Amygdala (tissue), 56 donors: Measurements from ENCODE around the gene PRC1.

Experiments
- DNase-seq, 56 donors: peaks; one replicate each; lab custom pipeline; 2025; lab: John Stamatoyannopoulos, UW

PRC1 gene

DNA sequence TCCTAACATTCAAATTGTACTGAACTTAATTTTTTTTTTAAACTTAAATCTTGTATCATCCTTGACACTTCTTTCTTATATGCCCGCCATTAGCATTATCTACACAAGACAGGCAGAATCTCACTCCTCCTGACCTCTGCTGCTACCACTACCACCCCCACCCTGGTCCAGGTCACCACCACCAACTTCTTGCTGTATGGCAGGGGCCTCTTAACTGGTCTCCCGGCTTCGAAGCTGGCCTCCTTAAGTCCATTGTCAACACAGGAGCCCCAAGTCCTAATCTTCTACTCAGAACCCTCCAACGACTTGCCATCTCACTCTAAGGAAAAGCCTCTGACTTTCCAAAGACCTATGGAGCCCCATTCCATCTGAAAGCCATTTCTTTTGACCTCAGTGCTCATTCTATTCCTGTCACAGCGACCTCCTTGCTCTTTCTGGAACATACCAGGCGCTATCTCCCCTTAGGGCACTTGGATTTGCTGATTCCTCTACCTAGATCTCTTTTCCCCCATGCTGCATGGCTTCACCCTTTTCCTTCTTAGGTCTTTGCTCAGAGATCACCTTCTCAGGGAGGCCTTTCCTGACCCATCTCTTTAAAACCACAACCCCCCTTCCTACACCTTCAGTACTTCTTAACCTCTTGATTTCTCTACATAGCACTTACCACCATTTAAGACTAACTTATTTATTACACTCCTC, 2.6 kb downstream of the PRC1 start:
- no peak for DNase-seq

DNA sequence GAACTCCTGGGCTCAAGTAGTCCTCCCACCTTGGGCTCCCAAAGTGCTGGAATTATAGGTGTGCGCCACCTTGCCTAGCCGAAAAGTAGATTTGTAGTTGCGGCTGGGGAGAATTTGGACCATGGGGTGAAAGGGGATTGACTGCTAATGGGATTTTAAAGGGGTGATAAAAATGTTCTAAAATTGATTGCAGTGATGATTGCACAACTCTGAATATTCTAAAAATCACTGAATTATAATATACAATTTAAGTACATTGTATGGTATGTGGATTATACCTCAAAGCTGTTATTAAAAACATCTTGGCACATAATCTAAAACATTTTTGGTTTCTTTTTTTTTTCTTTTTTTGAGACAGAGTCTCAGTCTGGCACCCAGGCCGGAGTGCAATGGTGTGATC, 3.9 kb downstream of the PRC1 start:
- no peak for DNase-seq

DNA sequence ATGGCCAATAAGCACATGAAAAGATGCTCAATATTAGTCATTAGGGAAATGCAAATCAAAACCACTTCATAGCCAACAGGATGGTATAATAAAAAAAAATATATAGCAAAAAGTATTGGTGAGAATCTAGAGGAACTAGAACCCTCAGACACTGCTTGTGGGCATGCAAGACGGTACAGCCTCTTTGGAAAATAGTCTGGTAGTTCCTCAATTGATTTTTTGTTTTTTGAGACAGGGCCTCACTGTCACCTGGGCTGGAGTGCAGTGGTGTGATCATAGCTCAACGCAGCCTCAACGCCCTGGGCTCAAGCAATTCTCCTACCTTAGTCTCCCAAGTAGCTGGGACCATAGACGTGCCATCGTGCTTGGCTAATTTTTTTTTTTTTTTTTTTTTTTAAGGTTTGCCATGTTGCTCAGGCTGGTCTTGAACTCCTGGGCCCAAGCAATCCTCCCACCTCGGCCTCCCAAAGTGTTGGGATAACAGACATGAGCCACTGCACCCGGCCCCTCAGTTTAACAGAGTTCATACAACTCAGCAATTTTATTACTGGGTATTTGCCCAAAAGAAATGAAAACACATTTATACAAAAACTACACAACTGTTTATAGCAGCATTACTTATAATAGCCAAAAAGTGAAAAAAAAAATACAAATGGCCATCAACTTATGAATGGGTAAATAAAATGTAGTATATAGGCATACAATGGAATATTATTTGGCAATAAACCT, 5.1 kb downstream of the PRC1 start:
- no peak for DNase-seq

DNA sequence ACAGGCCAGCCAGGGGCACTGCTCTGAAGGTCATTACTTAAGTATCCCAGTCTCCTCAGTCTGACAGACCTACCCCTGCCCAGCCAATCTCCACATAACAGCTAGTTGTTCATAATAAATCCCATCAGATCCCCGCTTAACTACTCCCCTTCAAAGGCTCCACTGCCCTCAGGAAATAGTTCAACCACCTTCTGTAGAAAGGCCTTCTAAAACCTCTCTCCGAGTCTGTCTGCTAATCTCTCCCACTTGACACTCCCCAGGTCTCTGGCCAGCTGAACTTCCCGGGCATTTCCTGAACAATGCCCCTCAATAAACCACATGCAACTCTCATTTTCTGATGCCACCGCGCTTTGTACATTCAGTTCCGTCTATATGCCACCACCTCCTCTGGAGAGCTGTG, 6.0 kb downstream of the PRC1 start:
- no peak for DNase-seq

DNA sequence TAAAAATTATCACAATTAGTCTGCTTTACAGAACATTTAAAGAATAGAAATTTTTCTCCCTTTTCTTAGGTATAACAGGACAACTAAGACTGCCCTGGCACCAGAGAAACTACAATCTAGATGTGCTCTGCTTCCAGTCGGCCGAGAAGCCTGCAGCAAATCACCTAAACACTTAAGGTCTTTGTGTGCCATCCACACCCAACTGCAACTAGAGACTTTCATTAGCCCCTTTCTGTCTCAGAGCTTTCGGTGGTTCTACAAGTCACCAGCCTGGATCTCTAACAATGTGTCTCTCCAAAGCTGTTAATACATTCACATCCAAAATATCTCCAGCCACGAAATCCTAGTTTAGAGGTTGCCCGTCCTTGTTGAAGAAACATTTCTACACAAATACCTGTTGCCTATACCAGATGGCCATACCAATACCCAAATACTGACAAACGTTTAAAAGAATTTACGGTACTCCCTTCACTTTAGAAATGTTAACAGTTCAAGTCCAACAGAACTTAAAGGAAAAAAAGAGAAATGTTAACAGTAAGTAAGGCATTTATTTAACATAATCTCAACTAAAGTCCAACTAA, 6.7 kb downstream of the PRC1 start:
- no peak for DNase-seq

GRCh38 chr15:90986790-90987507, 7.4 kb downstream of the PRC1 start:
- DNase-seq, result no peak

DNA sequence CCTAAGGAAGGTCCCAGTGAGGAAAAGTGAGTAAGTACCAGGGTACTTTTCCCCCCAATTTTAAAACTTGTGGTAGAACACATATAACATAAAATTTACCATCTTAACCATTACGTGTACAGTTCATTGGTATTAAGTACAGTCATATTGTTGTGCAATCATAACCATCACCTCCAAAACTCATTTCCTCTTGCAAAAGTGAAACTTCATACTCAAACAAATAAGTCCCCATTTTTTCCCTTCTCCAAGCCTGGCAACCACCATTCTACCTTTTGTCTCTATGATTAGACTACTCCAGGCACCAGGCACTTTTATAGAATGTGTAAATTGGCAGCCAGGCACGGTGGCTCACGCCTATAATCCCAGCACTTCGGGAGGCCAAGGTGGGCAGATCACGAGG, 12.2 kb downstream of the PRC1 start:
- DNase-seq, result no peak

DNA sequence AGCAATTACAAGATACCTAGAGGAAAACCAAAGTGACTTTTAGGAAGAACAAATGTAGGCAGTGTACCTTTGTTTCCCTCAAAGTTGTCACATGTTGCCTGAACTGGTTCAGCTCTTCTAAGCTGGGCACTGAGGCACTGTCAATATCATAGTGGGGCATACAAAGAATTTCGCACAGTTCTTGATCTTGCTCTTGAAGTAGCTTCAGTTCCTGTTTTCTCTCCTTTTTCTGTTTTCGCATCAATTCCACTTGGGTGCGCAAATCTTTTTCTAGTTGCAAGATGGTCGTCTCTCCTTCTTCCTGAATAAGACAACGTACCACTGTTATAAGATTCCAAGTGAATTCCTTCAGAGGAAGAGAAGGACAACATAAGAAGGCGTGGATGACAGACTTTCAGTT, 12.7 kb downstream of the PRC1 start:
- DNase-seq, result no peak

GRCh38 chr15:90979582-90979981, 14.8 kb downstream of the PRC1 start:
- no peak for DNase-seq

GRCh38 chr15:90974216-90974615, 20.1 kb downstream of the PRC1 start:
- DNase-seq, result no peak

GRCh38 chr15:90972133-90972532, 22.2 kb downstream of the PRC1 start:
- DNase-seq, result no peak

- no peak for DNase-seq
These were observed 24.1 kb downstream of the PRC1 start for GRCh38 chr15:90970274-90970673.

DNA sequence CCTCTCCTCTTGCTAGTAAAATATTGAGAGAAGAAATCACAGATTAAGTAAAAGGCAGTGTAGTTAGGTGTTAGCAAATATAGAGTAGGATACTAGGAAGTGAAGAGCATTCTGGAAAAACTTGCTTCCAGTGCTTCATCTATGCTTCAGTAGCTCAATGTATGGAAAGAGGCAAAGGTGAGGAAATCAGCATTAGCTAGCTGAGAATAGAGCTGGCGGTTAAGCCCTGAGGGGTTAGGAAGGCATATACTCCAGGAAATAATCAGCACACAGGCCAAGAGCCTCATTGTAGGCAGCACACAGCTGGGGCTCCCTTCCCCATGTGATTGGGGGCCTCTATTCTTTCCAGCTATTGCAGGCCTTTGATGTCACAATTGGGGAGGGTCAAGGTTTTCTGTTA, 25.9 kb downstream of the PRC1 start:
- no peak for DNase-seq

GRCh38 chr15:90967206-90967605, 27.1 kb downstream of the PRC1 start:
- DNase-seq, result no peak

DNA sequence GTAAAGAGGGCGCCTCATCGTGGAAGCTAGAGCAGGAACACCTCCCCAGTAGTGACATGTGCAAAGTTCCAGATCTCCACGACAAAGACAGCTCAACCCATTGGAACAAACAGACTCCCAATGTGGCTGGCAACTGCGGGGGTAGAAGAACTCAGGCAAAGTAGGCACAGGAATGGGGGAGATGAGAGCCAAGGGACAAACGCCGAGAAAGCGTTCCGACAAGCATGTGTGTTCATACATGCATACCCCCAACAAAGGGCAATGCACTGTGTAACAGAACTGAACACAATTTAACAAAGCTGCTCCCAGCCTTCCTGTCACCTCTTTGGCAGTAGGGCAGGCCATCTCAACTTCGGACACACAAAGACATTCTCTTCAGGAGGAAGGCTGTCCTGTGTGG, 28.1 kb downstream of the PRC1 start:
- no peak for DNase-seq

DNA sequence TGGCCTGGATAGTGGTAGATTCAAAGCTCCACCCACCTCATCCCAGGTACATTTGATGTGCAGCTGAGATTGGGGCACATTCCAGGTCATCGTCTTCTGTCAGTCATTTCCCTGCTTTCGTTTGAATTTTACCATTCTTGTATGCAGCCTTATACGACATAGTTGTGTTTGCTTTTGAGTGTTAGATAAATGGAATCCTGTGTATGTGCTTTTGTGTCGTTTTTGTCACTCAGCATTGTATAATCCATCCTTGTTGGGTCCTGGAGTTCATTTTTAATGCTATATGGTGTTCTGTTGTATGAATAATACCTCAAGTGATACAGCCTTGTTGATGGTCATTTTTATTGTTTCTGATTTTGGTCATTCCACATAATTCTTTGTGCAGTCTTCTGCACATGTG, 32.3 kb downstream of the PRC1 start:
- no peak for DNase-seq

GRCh38 chr15:90960298-90961091, 33.8 kb downstream of the PRC1 start:
- DNase-seq, result peak in 8 of 56 donors; percentile 15 to 51 (median 36)

- peak in 43 of 56 donors; percentile 10 to 85 (median 51) for DNase-seq
These were observed 34.4 kb downstream of the PRC1 start for GRCh38 chr15:90959894-90960293.

- DNase-seq, result no peak
These were observed 35.2 kb downstream of the PRC1 start for GRCh38 chr15:90959028-90959595.

- DNase-seq, result no peak
These were observed 36.5 kb downstream of the PRC1 start for GRCh38 chr15:90957791-90958190.
